Measurements from ENCODE around the gene CAPG.

GRCh38 chr2:85444629-85445172 is 34.5 kb upstream of the CAPG start:
- TF ChIP-seq SMAD4 (CRISPR knock-in tag; IDR thresholded peaks at IDR 0.05) (no peak), EMX1 (CRISPR knock-in tag; IDR thresholded peaks at IDR 0.05) (no peak), NR1H2 (CRISPR knock-in tag; IDR thresholded peaks at IDR 0.05) (no peak), CTCF (IDR thresholded peaks at IDR 0.05) (no peak), ATF3 (CRISPR knock-in tag; conservative IDR thresholded peaks at IDR 0.05) (no peak), JUN (CRISPR knock-in tag; IDR thresholded peaks at IDR 0.05) (no peak), JAZF1 (CRISPR knock-in tag; IDR thresholded peaks at IDR 0.05) (no peak), ZNF232 (CRISPR knock-in tag; IDR thresholded peaks at IDR 0.05) (no peak), SP1 (CRISPR knock-in tag; conservative IDR thresholded peaks at IDR 0.05) (no peak)
- TF ChIP-seq, protein P1, sequence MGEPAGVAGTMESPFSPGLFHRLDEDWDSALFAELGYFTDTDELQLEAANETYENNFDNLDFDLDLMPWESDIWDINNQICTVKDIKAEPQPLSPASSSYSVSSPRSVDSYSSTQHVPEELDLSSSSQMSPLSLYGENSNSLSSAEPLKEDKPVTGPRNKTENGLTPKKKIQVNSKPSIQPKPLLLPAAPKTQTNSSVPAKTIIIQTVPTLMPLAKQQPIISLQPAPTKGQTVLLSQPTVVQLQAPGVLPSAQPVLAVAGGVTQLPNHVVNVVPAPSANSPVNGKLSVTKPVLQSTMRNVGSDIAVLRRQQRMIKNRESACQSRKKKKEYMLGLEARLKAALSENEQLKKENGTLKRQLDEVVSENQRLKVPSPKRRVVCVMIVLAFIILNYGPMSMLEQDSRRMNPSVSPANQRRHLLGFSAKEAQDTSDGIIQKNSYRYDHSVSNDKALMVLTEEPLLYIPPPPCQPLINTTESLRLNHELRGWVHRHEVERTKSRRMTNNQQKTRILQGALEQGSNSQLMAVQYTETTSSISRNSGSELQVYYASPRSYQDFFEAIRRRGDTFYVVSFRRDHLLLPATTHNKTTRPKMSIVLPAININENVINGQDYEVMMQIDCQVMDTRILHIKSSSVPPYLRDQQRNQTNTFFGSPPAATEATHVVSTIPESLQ (CRISPR knock-in tag; IDR thresholded peaks at IDR 0.05), result no peak

Data from WTC11 (cell line).